Measurements from ENCODE around the gene CHRDL2. TPM values are rescaled to one million over a fixed set of nuclear protein-coding genes. Genes with fewer than 3 reads are reported as not detected.

CHRDL2 gene
- total and polyA plus RNA-seq, 2 of the 4 experiments (the other 2 are of a cell fraction), result 0.80 TPM; not detected in 1

DNA sequence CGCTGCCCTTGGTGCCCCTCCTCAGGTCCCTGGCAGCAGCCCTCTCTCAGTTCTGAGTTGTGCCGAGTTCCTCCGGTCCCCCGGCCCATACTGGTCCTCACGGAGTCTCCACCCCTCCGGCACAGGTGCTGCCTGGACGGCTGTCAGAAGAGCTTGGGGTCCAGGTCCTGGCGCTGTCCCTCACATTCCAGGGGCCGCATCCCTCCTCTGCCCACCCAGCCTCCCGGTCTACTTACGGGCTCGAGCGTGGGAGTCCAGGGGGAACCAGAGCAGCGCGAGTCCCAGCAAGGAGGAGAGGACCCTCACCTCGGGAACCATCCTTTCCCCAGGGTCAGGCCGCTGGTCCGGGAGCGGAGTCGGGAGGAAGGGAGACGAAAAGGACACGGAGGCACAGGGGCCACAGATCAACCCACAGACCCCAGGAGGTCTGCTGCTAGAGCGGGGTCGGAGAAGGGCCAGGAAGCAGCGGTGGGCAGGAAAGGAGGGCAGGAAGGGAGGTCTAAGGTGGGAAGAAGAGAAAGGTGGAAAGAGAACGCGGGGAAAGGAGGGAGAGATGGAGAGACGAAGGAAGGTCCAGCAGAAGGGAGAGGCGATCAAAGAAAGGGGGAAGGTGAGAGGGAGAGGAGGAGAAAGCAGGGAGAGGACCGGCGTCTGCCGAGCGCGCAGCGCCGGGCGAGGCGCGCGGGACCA, 510 bp downstream of the CHRDL2 start:
- H4K5ac ChIP-seq (ENCODE audit: low read depth, low read length), result no peak overlapping the region
- H3K4ac ChIP-seq (ENCODE audit: low read depth, low read length), result no peak overlapping the region
- no peak overlapping the region for H3K56ac ChIP-seq (ENCODE audit: extremely low read depth, insufficient read depth, low read length)
- no peak overlapping the region for H3K14ac ChIP-seq (replicated peaks; ENCODE audit: low read depth, low read length)
- ATAC-seq (ENCODE audit: low read depth) (peak; percentile 25), DNase-seq (no peak)
- H2BK20ac ChIP-seq (ENCODE audit: low read depth, low read length), result no peak overlapping the region
- H4K20me1 ChIP-seq (ENCODE audit: insufficient read depth, low read length), result no peaks in the 10 kb centered on the region
- H3K9ac ChIP-seq (ENCODE audit: low read depth, low read length), result no peak overlapping the region; the same call in 1 of the 2 replicates
- 14% methylated on average over 17 of the region's 40 CpGs; no CpG with 5 or more reads in 1 of the 2 experiments for WGBS, 2 experiments (ENCODE audit: extremely low coverage in 2 of 2, insufficient read length in 1 of 2)
- BruUV-seq (replicated peaks), result TSS peak; percentile 70
- H2BK15ac ChIP-seq (ENCODE audit: low read depth, low read length), result no peak overlapping the region
- H3K27me3 ChIP-seq (ENCODE audit: control insufficient read depth, insufficient read depth, low read length), result peaks cover 61% of the 10 kb centered on the region
- no peak overlapping the region for H4K91ac ChIP-seq (ENCODE audit: insufficient read depth, low read depth, low read length)
- H2BK120ac ChIP-seq (ENCODE audit: low read depth, low read length), result peak overlapping the region; percentile 18; the same call in 1 of the 2 replicates
- no peak overlapping the region for H3K23ac ChIP-seq (ENCODE audit: low read depth, low read length)
- in situ Hi-C loops (cut with MboI; ENCODE audit: low sequenced_read_pairs) (loop anchor here (10.0 kb wide), 1 partner anchor 476 kb away; no protein-coding TSS in a partner anchor), dilution Hi-C loops (cut with HindIII; ENCODE audit: low sequenced_read_pairs, unreplicated experiment) (loop anchor here (25.0 kb wide), 1 partner anchor 118 kb away; no protein-coding TSS in a partner anchor), intact Hi-C loops (cut with micrococcal nuclease) (no loop called here)
- no peaks in the 10 kb centered on the region for H3K36me3 ChIP-seq (ENCODE audit: control insufficient read depth, insufficient read depth, low read length)
- no peak overlapping the region for H2BK5ac ChIP-seq (ENCODE audit: low read depth, low read length, poor library complexity, severe bottlenecking)
- no peak overlapping the region for H3K27ac ChIP-seq (ENCODE audit: insufficient read depth, low read length)
- no peak overlapping the region for H4K8ac ChIP-seq (ENCODE audit: low read depth in 2 of 2, low read length in 2 of 2)
- peak overlapping the region; percentile 10; the same call in 1 of the 2 replicates for H3K18ac ChIP-seq (ENCODE audit: low read depth, low read length)
- no peak overlapping the region for H2AFZ ChIP-seq (replicated peaks; ENCODE audit: low read length, poor library complexity)
- no peaks in the 10 kb centered on the region for H3K9me3 ChIP-seq (ENCODE audit: control insufficient read depth, insufficient read depth, low read length)
- peak overlapping the region; percentile 45 for H3K4me3 ChIP-seq (ENCODE audit: insufficient read depth, low read depth, low read length)
- ChIA-PET CTCF (interaction anchor here (1.1 kb wide), 1 partner anchor 10 kb away, joined by 3 read pairs; no protein-coding TSS in a partner anchor), POLR2A (ENCODE audit: unreplicated experiment) (no interaction called here)
- H3K79me1 ChIP-seq (ENCODE audit: low read depth in 1 of 2, low read length in 2 of 2), result no peaks in the 10 kb centered on the region
- TF ChIP-seq MXI1 (IDR thresholded peaks at IDR 0.05; ENCODE audit: borderline replicate concordance, low read depth, low read length), result no peak
- H2AK9ac ChIP-seq (replicated peaks; ENCODE audit: low read depth, low read length, poor library complexity), result no peak overlapping the region
- H3K4me2 ChIP-seq (ENCODE audit: low read depth, low read length), result peak overlapping the region; percentile 78
- peaks cover 10% of the 10 kb centered on the region for H3K4me1 ChIP-seq (ENCODE audit: control insufficient read depth, insufficient read depth, low read length)
- no peak overlapping the region for H2AK5ac ChIP-seq (ENCODE audit: low read depth, low read length)
- H3K9me1 ChIP-seq (ENCODE audit: insufficient read depth, low read length), result no peaks in the 10 kb centered on the region
